Measurements from ENCODE around the gene RMP24.

Gene RMP24

DNA sequence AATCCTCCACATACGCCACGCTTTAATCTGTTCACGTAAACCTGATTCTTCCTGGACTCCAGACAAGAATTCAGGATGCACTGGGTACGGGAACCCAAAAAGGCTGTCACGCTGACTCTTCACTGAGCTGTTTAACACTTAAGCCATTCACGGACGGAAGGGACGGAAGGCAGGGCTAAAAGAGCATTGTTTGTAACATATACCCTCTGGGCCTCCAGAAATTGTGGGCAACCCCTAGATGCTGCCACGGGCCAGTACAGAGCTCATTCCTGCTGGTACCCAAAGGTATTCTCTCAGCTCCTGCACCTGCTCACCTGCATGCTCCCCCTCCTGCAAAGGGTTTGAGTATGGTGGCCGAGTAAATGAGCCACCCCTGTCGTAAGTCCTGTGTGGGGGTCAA is 45.6 kb upstream of the RMP24 start:
- Histone ChIP-seq H3K9me1 (ENCODE audit: insufficient read depth, low read length) (no peaks in the 10 kb centered on the region), H3K14ac (replicated peaks; ENCODE audit: low read depth, low read length) (no peak overlapping the region), H2BK5ac (ENCODE audit: low read depth, low read length, poor library complexity, severe bottlenecking) (no peak overlapping the region), H3K23ac (ENCODE audit: low read depth, low read length) (no peak overlapping the region), H2BK15ac (ENCODE audit: low read depth, low read length) (no peak overlapping the region), H3K27me3 (ENCODE audit: control insufficient read depth, insufficient read depth, low read length) (peaks cover 16% of the 10 kb centered on the region), H3K36me3 (ENCODE audit: control insufficient read depth, insufficient read depth, low read length) (no peaks in the 10 kb centered on the region), H4K8ac (ENCODE audit: low read depth in 2 of 2, low read length in 2 of 2) (no peak overlapping the region), H3K4ac (ENCODE audit: low read depth, low read length) (no peak overlapping the region), H3K4me3 (ENCODE audit: insufficient read depth, low read depth, low read length) (no peak overlapping the region), H2AK5ac (ENCODE audit: low read depth, low read length) (no peak overlapping the region), H4K91ac (ENCODE audit: insufficient read depth, low read depth, low read length) (no peak overlapping the region), H3K27ac (ENCODE audit: insufficient read depth, low read length) (no peak overlapping the region), H3K18ac (ENCODE audit: low read depth, low read length) (no peak overlapping the region), H3K4me2 (ENCODE audit: low read depth, low read length) (no peak overlapping the region), H2AK9ac (replicated peaks; ENCODE audit: low read depth, low read length, poor library complexity) (no peak overlapping the region), H3K9me3 (ENCODE audit: control insufficient read depth, insufficient read depth, low read length) (no peaks in the 10 kb centered on the region), H3K56ac (ENCODE audit: extremely low read depth, insufficient read depth, low read length) (no peak overlapping the region), H2BK120ac (ENCODE audit: low read depth, low read length) (no peak overlapping the region), H4K20me1 (ENCODE audit: insufficient read depth, low read length) (no peaks in the 10 kb centered on the region), H2BK20ac (ENCODE audit: low read depth, low read length) (no peak overlapping the region), H2AFZ (replicated peaks; ENCODE audit: low read length, poor library complexity) (no peak overlapping the region), H4K5ac (ENCODE audit: low read depth, low read length) (no peak overlapping the region), H3K9ac (ENCODE audit: low read depth, low read length) (no peak overlapping the region), H3K4me1 (ENCODE audit: control insufficient read depth, insufficient read depth, low read length) (no peaks in the 10 kb centered on the region), H3K79me1 (ENCODE audit: low read depth in 1 of 2, low read length in 2 of 2) (no peaks in the 10 kb centered on the region)
- ChIA-PET POLR2A (ENCODE audit: unreplicated experiment) (no interaction called here), CTCF (no interaction called here)
- DNase-seq (no peak), ATAC-seq (ENCODE audit: low read depth) (no peak)
- dilution Hi-C loops (cut with HindIII; ENCODE audit: low sequenced_read_pairs, unreplicated experiment), result no loop called here
- 90% methylated on average over 7 of the region's 11 CpGs; no CpG with 5 or more reads in 1 of the 2 experiments for WGBS, 2 experiments (ENCODE audit: extremely low coverage in 2 of 2, insufficient read length in 1 of 2)
- in situ Hi-C loops (cut with MboI; ENCODE audit: low sequenced_read_pairs), result no loop called here
- TF ChIP-seq MAZ (IDR thresholded peaks at IDR 0.05; ENCODE audit: borderline replicate concordance, low read depth, low read length) (no peak), MXI1 (IDR thresholded peaks at IDR 0.05; ENCODE audit: borderline replicate concordance, low read depth, low read length) (no peak), RCOR1 (IDR thresholded peaks at IDR 0.05; ENCODE audit: insufficient replicate concordance, low read length) (no peak), POLR2A (IDR thresholded peaks at IDR 0.05; ENCODE audit: low read depth, low read length) (no peak), FOS (IDR thresholded peaks at IDR 0.05; ENCODE audit: low read depth, low read length) (no peak), RFX5 (IDR thresholded peaks at IDR 0.05; ENCODE audit: low read depth, low read length) (no peak), RAD21 (IDR thresholded peaks at IDR 0.05; ENCODE audit: low read length) (no peak), NFE2L2 (IDR thresholded peaks at IDR 0.05; ENCODE audit: low read depth, low read length) (no peak), SMC3 (IDR thresholded peaks at IDR 0.05; ENCODE audit: low read depth, low read length) (no peak)
- TF ChIP-seq, protein P1, sequence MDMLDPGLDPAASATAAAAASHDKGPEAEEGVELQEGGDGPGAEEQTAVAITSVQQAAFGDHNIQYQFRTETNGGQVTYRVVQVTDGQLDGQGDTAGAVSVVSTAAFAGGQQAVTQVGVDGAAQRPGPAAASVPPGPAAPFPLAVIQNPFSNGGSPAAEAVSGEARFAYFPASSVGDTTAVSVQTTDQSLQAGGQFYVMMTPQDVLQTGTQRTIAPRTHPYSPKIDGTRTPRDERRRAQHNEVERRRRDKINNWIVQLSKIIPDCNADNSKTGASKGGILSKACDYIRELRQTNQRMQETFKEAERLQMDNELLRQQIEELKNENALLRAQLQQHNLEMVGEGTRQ (IDR thresholded peaks at IDR 0.05; ENCODE audit: low read depth, low read length), result no peak
- TF ChIP-seq, protein P2, sequence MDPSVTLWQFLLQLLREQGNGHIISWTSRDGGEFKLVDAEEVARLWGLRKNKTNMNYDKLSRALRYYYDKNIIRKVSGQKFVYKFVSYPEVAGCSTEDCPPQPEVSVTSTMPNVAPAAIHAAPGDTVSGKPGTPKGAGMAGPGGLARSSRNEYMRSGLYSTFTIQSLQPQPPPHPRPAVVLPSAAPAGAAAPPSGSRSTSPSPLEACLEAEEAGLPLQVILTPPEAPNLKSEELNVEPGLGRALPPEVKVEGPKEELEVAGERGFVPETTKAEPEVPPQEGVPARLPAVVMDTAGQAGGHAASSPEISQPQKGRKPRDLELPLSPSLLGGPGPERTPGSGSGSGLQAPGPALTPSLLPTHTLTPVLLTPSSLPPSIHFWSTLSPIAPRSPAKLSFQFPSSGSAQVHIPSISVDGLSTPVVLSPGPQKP (IDR thresholded peaks at IDR 0.05; ENCODE audit: borderline replicate concordance, low read depth, low read length), result no peak
- TF ChIP-seq, protein P3, sequence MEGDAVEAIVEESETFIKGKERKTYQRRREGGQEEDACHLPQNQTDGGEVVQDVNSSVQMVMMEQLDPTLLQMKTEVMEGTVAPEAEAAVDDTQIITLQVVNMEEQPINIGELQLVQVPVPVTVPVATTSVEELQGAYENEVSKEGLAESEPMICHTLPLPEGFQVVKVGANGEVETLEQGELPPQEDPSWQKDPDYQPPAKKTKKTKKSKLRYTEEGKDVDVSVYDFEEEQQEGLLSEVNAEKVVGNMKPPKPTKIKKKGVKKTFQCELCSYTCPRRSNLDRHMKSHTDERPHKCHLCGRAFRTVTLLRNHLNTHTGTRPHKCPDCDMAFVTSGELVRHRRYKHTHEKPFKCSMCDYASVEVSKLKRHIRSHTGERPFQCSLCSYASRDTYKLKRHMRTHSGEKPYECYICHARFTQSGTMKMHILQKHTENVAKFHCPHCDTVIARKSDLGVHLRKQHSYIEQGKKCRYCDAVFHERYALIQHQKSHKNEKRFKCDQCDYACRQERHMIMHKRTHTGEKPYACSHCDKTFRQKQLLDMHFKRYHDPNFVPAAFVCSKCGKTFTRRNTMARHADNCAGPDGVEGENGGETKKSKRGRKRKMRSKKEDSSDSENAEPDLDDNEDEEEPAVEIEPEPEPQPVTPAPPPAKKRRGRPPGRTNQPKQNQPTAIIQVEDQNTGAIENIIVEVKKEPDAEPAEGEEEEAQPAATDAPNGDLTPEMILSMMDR (conservative IDR thresholded peaks at IDR 0.05; ENCODE audit: low read depth, low read length), result no peak
- intact Hi-C loops (cut with micrococcal nuclease), result no loop called here
- no TSS peak for BruUV-seq (replicated peaks)

Measured in IMR-90 (cell line).